Heart right ventricle (tissue), 16 donors: Measurements from ENCODE around the gene ANKH. TPM values are rescaled to one million over a fixed set of nuclear protein-coding genes. Genes with fewer than 3 reads are reported as not detected.

ENCODE experiments used
- ATAC-seq, 8 donors: fragments of 200-7000 bp; cut with Tn5 transposase; one replicate each; pipeline ENCODE4 v1.9.1; 2020; ENCODE audit warnings: mild to moderate bottlenecking in 8 of 8, moderate library complexity in 8 of 8, moderate number of reproducible peaks in 1 of 8
- DNase-seq, 2 donors: peaks; one replicate each; pipeline ENCODE4 v3.0.0-alpha.2; 2020
- H3K27ac ChIP-seq, 10 donors: fragments of 200-600 bp; sonication (generic) in 2 of 10; one replicate each; pipeline versions ENCODE4 v1.5.0 to v1.8.0; 2020 to 2022; ENCODE audit warnings: mild to moderate bottlenecking in 3 of 10
- H3K27me3 ChIP-seq, 7 donors: fragments of 200-600 bp; one replicate each; pipeline ENCODE4 v1.8.0; 2021 to 2022; ENCODE audit warnings: mild to moderate bottlenecking in 2 of 7
- H3K36me3 ChIP-seq, 9 donors: fragments of 200-600 bp; sonication (generic) in 1 of 9; one replicate each; pipeline versions ENCODE4 v1.5.0 to v1.8.0; 2020 to 2022; ENCODE audit warnings: mild to moderate bottlenecking in 2 of 9
- H3K4me1 ChIP-seq, 9 donors: fragments of 200-600 bp; sonication (generic) in 1 of 9; one replicate each; pipeline versions ENCODE4 v1.5.0 to v1.8.0; 2020 to 2022; ENCODE audit warnings: mild to moderate bottlenecking in 4 of 9
- H3K4me3 ChIP-seq, 10 donors: fragments of 200-600 bp; sonication (generic) in 2 of 10; one replicate each; pipeline versions ENCODE4 v1.5.0 to v1.8.0; 2020 to 2022; ENCODE audit warnings: mild to moderate bottlenecking in 7 of 10, moderate library complexity in 2 of 10
- H3K9me3 ChIP-seq, 11 donors: fragments of 200-600 bp in 10 of 11; sonication (generic) in 2 of 11; one replicate each; pipeline versions ENCODE4 v1.5.0 to v1.8.0; 2013 to 2022; ENCODE audit warnings: mild to moderate bottlenecking in 2 of 11, control low read depth in 1 of 11, moderate library complexity in 1 of 11
- CTCF ChIP-seq, 9 donors: fragments of 200-600 bp; sonication (generic) in 2 of 9; IDR thresholded peaks; one replicate each; pipeline versions ENCODE4 v1.5.0 to v1.8.0; 2021 to 2022; ENCODE audit warnings: antibody characterized with exemption in 9 of 9, mild to moderate bottlenecking in 5 of 9, moderate library complexity in 1 of 9
- WGBS, 2 donors: extraction: QIAGEN DNeasy Blood & Tissue Kit; methylation state at CpG; one replicate each; pipeline ENCODE4 v1.1.7; 2013; ENCODE audit warnings: inconsistent platforms in 1 of 2; 5-methylcytosine and 5-hydroxymethylcytosine counted together
- intact Hi-C, 10 donors: fragments of 100-400 bp; cut with DNase I; formaldehyde crosslinking; loops; one replicate each; pipeline versions ENCODE4 v1.11.1 to v1.14.2; 2022
- polyA plus RNA-seq, 2 donors: library from polyadenylated mRNA; stranded (reverse); fragments of 200-250 nt; gene quantifications; one replicate each; pipeline ENCODE4 v1.2.3, GENCODE V29; 2013
- total RNA-seq, 10 donors: library from RNA; stranded (reverse); fragmentation: NEBNext Ultra II Directional in 3 of 10; extraction: Animal tissue kit (Norgen Biotek cat#: 25700) in 3 of 10; gene quantifications; one replicate each; pipeline versions ENCODE4 v1.2.1 to v1.2.4, GENCODE V29; 2021 to 2023
- donor health status: Arrhythmogenic right ventricular cardiomyopathy.
- donor health status: ischemic (EF 13 %, LVEDD 7.1; RV severe dilation, severe dysfunction).
- donor health status: healthy with polysubstance abuse.
- donor health status: DM: no; HTN: yes; CAD: no.
- donor health status: DM: no; HTN: no; CAD: no.
- donor health status: ischemic (EF 25% LVEDD 6.9; RV normal size, moderate dysfunction).
- donor health status: ischemic (EF 25% LVEDD 5.7; RV mildly dilated, moderate dysfunction).
- donor health status: healthy.
- donor health status: DM: yes; HTN: yes; CAD: no.
- donor health status: Ischemic cardiomyopathy.
- donor health status: ischemic (EF 35%, LVEDD 5.7; RV mildly dilated, moderate dysfunction).
- donor health status: nonischemic (EF 11% LVEDD 7.7; RV severe dilation, severe dysfunction).
- donor health status: DM: yes; HTN: yes; CAD: no.
- donor health status: PGD.
- donor health status: ischemic (EF 29% LVEDD 5.4; RV normal size, mild dysfunction).
- donor health status: nonischemic (EF 23%, LVEDD 6.1; RV moderate dilation, normal function).

Gene ANKH
- total and polyA plus RNA-seq, 12 donors: 51.0 to 256 (median 192) TPM

- no peak for TF ChIP-seq CTCF (IDR thresholded peaks at IDR 0.05)
- no peaks in the 10 kb centered on the region for H3K9me3 ChIP-seq
- ATAC-seq (peak; percentile 63 to 84 (median 70)), DNase-seq (peak; percentile 34 to 66)
- no peaks in the 10 kb centered on the region for H3K27me3 ChIP-seq
- intact Hi-C loops: loop anchor here in 2 of 10 donors (5.0 kb wide), 2 partner anchors 53 to 63 kb away; partner anchors contain the start of gene ANKH (in 1 of the 2)
- H3K36me3 ChIP-seq: peaks cover 0 to 6% (median 0%) of the 10 kb centered on the region in 9 donors
- H3K4me3 ChIP-seq: peak overlapping the region in 3 of 10 donors; percentile 1 to 27 (median 6)
- H3K4me1 ChIP-seq: peaks cover 7 to 72% (median 53%) of the 10 kb centered on the region in 9 donors
- H3K27ac ChIP-seq: peak overlapping the region in 8 of 10 donors; percentile 44 to 94 (median 70)
- WGBS, 2 donors: 42 to 45% methylated on average over 11 of the region's 11 CpGs
These were observed 62.0 kb downstream of the ANKH start for GRCh38 chr5:14809369-14810155.

- intact Hi-C loops: loop anchor here in 1 of 10 donors (5.0 kb wide), 1 partner anchor 65 kb away; the partner anchor contains the start of gene ANKH
- no peak for ATAC-seq
- no peaks in the 10 kb centered on the region for H3K9me3 ChIP-seq
- no peak for TF ChIP-seq CTCF (IDR thresholded peaks at IDR 0.05)
- no peak overlapping the region for H3K4me3 ChIP-seq
- peaks cover 0 to 10% (median 0%) of the 10 kb centered on the region in 9 donors for H3K36me3 ChIP-seq
- DNase-seq: no peak
- H3K27me3 ChIP-seq: no peaks in the 10 kb centered on the region
- H3K4me1 ChIP-seq: peaks cover 7 to 69% (median 48%) of the 10 kb centered on the region in 9 donors
- WGBS, 2 donors: 93 to 97% methylated on average over 3 of the region's 3 CpGs
- H3K27ac ChIP-seq: peak overlapping the region in 7 of 10 donors; percentile 4 to 75 (median 55)
These were observed 64.1 kb downstream of the ANKH start for GRCh38 chr5:14807471-14807870.

GRCh38 chr5:14806456-14806855 is 65.1 kb downstream of the ANKH start:
- no peak for TF ChIP-seq CTCF (IDR thresholded peaks at IDR 0.05)
- intact Hi-C loops: loop anchor here in 1 of 10 donors (5.0 kb wide), 1 partner anchor 66 kb away; the partner anchor contains the start of gene ANKH
- Histone ChIP-seq H3K4me3 (no peak overlapping the region), H3K9me3 (no peaks in the 10 kb centered on the region), H3K27ac (peak overlapping the region in 9 of 10 donors; percentile 4 to 75 (median 53)), H3K27me3 (no peaks in the 10 kb centered on the region), H3K36me3 (peaks cover 0 to 10% (median 0%) of the 10 kb centered on the region in 9 donors), H3K4me1 (peaks cover 7 to 69% (median 39%) of the 10 kb centered on the region in 9 donors)
- peak; percentile 63 to 76 for DNase-seq
- 19 to 27% methylated on average over 7 of the region's 7 CpGs for WGBS, 2 donors
- peak; percentile 77 to 93 (median 90) for ATAC-seq

- Histone ChIP-seq H3K4me1 (peaks cover 7 to 69% (median 23%) of the 10 kb centered on the region in 9 donors), H3K27ac (no peak overlapping the region), H3K27me3 (no peaks in the 10 kb centered on the region), H3K36me3 (peaks cover 0 to 19% (median 0%) of the 10 kb centered on the region in 9 donors), H3K9me3 (no peaks in the 10 kb centered on the region), H3K4me3 (no peak overlapping the region)
- DNase-seq: no peak
- no peak for ATAC-seq
- 79 to 96% methylated on average over 3 of the region's 3 CpGs for WGBS, 2 donors
- TF ChIP-seq CTCF (IDR thresholded peaks at IDR 0.05): no peak
- intact Hi-C loops: no loop called here
These were observed 69.0 kb downstream of the ANKH start for GRCh38 chr5:14802541-14802940.
